Non-pigmented ciliary epithelial cell (primary cell): Measurements from ENCODE around the gene ACSS2.

Source experiments
- DNase-seq: peaks from one replicate; pipeline ENCODE4 v3.0.0-alpha.2; 2010; ENCODE audit warnings: low read depth

Gene ACSS2

DNA sequence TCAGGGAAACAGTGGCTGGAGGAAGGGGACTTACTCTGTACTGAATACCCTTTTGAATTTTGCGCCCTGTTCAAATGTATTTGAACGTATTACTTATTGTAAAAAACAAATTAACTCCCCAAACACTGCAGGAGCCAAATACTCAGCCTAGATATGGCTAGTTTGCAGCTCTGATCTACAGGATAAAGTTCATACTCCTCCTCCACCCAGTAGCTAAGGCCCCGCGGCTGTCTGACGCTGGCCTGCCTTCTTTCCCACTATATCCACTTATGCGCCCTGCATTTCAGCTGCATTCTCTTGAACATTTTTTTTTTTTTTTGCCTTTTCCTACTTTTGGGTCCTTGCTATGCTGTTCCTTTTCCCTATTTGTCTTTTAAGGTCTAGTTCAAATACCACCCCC lies 72.7 kb downstream of the ACSS2 start:
- DNase-seq: no peak

DNA sequence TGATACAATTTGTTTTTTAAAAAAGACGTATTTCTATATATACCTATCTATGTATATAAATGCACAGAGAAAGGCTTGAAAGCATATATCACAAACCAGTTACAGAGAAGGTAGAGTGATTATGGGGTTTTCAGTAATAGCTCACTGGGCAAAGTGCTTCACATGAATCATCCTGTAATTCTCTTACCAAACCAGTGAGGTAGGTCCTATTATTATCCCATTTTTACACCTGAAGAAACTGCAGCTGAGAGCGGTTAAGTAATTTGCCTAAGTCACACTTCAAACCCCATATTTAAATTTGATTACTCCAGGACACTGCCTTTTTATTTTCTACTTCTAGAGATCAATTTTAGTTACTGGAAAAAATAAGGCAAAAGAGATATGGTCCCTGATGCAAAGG lies 74.8 kb downstream of the ACSS2 start:
- DNase-seq: no peak

DNA sequence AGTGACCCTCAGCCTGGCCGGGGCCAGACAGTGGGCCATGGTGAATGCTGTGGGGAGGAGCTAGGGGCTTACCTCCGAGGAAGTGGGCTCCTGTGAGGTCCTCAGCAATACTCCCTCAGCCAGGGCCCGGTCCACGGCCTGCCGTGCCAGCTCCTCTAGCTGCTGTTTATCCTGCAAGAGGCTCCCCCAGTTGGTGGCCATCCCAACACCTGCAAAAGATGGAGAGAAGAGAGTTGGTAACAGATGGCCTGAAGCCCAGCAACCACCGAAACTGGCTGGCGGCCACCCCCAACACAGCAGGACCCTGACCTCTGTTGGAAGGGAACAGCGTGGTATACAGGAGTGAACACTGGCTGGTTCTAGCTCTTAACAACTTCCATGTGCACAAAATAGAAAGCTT lies 75.2 kb downstream of the ACSS2 start:
- DNase-seq: no peak

DNA sequence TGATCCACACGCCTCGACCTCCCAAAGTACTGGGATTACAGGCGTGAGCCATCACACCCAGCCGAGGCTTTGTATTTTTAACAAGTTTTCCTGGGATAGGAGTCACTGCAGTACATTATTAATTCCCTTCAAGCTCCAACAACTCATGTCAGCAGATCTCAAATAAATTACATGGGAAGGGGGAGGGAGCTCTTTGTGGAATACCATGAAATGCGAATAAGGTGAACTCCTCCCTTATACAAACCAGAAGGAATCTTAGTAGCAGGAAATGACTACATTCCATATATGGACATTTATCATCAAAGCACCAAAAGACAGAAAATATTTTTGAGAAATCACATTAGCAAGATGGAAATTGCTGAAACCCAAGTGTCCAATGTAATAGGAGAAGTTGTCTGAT lies 76.3 kb downstream of the ACSS2 start:
- no peak for DNase-seq

DNA sequence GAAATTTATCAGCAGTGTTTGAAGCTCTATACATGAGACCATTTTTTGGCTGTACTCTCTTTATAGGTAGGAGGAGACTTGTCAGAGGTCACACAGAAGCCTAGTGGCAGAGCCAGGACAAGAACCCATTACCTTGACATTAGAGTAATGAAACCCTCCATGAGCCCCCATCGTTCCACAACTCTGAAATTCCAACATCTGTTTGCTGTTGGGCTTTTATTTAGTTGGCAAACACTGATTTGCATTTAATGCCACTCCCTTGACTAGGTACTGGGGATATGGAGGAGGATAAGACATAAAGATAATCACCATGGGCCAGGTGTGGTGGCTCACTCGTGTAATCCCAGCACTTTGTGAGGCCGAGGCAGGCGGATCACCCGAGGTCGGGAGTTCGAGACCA lies 77.5 kb downstream of the ACSS2 start:
- no peak for DNase-seq

DNA sequence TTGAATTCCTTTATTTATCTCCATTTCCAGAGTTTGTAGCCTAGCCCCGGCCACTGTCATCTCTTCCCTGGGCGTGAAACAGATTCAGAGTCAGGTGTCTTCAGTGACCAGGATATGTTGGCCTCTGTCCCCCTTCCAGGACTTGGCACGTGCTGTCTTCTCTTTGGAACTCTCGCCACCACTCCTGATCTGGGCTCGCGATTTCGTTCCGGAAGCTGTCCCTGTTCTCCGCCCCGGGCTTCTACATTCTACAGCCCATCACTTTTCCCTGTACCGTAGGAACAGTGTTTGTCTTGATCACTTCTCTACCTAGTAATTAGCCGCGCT lies 78.5 kb downstream of the ACSS2 start:
- DNase-seq: no peak

DNA sequence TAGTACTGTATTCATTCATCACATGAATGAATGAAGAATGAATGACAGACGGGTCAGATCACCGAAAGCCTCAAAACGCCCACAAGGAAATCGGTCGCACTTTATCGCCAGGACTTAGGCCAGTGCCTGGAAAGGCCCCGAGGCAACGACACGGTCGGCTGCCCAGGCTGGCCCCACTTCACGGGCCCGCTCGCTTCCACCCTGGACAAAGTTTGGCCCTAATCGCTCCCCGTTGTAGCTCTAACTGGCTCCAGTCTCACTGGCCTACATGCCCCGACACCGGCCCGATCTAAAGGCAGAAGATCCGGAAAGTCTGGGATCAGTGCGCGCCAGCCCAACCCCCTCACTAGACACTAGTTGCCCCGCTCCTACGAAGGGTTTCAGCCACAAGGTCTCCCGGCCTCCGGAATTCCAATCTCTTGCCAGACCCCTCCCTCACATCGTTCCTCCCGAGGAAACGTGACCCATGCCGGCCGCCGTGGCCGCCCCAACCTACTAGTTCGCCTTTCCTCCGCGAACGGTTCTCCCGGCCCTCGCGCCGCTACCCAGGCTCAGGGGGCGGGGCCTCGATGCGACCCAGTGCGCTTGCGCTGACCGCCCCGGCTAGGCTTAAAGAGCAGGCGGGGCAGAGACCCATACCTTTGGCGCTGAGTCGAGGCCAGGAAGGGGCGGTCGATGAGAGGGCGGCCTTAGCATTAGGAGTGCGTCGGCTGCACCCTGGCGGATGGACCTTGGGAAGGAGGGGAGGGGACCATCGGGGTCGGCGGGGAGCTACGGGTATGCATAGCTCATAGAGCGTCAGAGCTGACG lies 79.0 kb downstream of the ACSS2 start, which contains the start of the genes GSS and MYH7B:
GSS (minus strand) TSS at position 576 of the 810 bp plus-strand sequence. CDS start 3,954 bp downstream, outside the sequence.
MYH7B (plus strand) TSS at position 638 of the 810 bp plus-strand sequence. CDS start 22,138 bp downstream, outside the sequence.
- DNase-seq: peak; percentile 48

DNA sequence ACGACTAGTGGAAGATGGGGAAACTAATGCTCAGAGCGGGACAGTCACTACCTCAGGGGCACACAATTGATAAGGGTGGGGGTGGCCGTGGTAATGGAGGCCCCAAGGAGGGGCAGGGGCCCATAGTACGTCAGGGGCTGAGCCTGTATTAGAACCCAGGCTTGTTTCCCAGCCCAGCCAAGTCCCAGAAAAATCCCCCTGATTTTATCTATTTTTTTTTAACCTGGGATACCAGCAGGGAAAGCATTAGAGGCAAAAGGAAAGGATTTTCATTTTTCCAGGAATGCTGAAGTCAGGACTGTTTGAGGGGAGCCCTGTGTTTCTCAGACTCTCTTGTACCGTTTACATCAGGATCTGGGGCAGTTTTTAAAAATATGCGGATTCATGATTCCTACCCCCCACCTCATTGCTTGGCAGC lies 79.6 kb downstream of the ACSS2 start:
- DNase-seq: no peak

DNA sequence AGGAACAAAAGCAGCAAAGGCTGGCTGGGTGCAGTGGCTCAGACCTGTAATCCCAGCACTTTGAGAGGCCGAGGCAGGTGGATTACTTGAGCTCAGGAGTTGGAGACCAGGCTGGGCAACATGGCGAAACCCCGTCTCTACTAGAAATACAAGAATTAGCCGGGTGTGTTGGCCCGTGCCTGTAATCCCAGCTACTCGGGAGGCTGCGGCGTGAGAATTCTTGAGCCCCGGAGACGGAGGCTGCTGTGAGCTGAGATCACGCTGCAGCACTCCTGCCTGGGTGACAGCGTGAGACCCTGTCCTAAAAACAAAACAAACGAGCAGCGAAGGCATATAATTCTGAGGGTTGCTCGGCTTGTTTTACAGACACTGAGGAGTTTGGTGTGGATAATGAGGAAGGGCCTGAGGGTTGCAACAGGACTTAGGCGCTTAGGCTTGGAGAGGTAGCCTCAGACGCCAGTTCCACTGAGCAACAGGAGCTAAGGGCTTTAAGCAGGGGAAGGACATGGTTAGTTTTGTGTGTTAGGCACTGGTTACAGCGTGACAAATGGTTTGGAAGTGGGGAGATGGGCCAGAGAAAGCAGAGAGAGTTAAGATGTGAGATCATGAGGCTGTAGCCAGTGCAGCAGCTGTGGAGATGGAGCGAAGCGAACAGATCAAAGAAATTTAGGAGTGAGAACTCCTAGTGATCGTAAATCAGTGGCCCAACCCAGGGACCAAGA lies 80.5 kb downstream of the ACSS2 start:
- DNase-seq: no peak

DNA sequence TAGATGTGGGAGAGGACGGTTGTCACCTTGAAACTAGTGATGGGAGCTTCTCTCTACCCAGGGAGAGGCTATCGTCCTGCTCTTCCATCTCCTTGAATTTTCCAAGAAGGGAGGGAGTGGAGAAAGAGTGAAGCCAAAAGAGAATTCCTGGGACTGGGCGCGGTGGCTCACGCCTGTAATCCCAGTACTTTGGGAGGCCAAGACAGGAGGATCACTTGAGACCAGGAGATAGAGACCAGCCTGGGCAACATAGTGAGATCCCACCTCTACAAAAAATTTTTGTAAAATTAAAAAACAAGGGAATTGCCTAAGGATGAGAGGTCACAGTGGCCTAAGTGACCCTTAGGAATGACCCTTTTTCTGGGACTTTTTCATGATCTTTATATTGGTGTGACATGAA lies 88.1 kb downstream of the ACSS2 start:
- DNase-seq: no peak

DNA sequence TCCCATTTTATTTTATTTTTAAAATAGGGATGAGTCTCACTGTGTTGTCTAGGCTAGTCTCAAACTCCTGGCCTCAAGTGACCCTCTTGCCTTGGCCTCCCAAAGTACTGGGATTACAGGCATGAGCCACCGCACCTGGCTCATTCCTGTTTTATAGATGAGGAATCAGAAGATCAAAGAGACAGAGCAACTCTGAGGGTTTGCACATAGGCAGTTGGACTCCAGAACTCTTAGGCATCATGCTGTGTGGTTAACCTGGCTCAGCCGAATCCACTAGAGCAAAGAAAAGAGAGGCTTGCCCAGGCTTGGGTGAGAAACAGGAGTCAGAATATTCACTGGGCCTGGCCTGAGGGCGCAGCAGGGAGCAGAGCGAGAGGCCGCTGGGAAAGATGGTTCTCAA lies 88.6 kb downstream of the ACSS2 start:
- no peak for DNase-seq

DNA sequence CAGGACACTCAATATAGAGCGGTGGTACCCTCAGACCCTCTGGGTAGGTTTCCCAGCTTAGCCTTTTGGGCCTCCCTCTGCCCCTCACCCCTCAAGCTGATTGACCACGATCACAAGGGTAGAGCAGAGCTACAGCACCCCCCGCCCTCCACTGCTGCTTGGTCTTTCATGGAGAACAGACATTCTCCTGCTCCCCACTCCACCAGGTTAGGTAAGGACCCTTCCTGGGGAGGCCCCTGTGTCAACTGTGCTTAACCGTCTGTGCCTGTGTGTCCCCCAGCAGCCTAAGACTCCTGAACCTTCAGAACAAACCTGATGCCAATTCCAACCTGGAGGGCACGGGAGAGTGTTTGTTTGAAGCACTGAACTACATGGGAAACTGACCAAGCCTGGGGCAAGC lies 91.0 kb downstream of the ACSS2 start:
- no peak for DNase-seq

DNA sequence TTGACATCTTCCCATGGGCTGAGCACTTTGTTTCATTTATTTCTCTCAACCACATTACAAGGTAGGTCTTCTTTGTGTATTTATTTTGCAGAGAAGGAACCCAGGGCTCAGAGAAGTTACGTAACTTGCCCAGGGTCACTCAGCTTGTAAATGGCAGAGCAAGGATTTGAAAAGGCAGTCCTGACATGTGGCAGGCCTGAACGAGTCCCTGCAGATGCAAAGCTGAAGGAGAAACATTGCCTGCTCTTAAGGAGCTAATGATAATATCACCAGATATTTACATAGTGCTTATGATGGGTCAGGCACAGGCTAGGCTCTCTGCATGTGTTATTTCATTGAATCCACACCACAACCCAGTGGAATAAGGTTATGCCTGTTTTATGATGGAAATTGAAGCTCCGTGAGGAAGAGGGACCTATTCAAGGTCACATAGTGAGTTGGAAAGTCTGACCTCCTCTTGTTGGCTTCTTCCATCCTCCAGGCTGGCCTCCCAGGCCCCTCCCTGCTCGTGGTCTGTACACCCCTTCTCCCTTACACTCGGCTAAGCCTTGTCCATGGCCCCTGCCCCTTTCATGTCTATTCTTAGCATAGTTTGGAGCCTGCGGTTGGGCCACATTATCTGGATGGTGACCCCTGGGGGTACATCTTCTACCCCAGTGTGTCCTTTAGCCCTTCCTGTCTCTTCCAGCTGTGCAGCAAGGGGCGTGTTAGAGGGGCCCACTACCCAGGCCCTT lies 91.8 kb downstream of the ACSS2 start:
- DNase-seq: no peak

DNA sequence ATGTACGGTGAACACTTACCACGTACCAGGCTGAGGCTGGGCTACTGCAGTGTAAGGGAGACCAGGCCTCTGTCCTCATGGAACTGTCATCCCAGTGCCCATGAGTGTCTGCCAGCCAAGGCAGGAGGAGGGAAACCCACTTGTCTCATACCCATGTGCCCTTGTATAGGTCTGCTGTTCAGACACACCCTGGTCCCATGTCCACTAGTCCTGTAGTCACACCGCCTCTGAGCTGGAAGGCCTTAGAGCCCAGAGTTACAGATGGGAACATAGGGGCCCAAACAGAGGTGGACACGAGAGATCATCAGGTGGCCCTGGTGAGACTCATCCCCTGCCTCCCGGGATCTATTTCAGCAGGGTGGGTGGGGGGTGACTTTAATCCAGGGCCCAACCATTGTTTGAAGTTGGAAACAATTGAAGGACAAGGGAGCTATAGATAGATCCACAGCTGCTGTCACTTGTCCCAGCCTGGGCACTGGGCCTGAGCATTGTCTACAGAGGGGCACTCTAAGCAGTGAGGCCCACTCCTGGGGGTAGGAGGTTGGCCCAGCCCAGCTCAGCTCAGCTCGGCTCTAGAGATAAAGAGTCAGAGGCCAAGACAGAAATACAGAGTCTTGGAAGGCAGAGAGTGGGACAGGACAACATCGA lies 93.9 kb downstream of the ACSS2 start:
- no peak for DNase-seq

DNA sequence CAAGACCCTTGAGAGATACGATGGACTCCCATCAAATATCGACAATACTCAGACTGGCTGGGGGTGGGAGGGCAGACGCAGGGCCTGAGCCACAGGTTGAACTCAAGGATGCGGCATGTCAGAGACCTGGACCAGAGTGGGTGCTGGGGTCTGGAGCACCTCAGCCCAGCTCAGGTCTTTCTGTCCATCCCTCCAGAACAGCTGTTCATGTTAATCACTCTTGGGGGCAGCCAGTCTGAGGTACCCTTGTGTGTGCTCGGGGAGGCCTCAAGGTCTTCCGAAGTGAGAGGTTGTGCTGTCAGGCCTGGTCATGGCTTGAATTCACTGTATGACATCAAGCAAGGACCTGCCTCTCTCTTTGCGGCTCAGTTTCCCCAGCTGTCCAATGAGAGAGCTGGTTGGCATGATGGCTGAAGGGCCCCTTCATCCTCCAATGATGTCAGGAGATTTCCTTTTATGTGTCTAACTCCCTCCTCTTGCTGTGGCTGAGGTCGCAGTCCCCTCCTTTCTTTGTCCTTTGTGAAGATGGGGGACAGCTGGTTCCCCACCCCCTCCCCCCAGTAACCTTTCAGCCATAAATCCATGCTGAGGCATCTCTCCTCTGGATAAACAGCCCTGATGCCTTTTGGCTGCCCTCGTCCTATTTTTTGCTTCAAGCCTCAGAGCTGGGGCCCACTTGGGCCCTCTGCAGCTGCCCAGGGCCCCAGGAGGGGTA lies 94.6 kb downstream of the ACSS2 start:
- DNase-seq: no peak

DNA sequence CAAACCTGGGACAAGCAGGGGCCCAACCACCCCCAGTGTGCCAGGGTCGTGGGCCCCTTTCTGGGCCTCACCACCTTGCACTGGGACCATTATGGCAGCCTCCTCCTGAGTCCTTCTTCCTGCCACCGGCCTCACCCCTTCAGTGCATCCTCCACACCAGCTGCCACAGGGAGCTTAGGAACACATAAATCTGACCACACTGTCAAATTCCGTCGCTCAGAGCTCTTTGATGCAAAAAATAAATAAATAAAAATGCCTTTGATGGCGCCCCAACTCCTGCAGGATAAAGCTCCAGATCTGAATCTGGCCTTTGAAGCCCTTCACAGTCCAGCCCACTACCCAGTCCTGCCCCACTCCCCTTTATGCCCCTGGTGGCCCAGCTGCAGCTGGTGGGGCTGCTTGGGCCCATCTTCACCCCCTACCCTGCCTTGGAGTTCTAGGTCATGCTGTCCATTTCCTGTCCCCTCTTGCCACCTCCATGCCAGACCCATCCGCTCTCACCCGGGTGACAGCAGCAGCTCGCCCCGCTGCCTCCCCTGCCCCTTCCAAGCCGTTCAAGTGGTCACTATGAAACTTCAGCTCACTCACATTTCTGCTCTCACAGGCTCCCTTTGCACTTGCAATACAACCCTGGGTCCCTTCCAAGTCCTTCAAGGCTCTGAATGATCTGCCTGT lies 95.3 kb downstream of the ACSS2 start:
- no peak for DNase-seq

DNA sequence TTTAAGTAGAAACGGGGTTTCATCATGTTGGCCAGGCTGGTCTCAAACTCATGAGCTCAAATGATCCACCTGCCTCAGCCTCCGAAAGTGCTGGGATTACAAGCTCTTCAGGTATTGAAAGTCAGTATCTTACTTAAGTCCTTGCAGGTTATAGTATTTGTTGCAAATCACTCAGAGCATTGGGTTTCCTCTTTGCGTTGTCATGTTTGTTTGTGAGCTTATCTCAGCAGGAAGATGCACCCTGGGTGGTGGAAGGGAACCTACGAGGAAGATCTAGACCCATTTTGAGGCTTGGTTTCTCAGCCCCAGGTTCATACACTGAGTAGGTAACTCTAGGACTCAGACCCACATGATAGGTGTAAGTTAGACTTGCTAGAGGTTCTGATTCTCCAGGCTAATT lies 97.8 kb downstream of the ACSS2 start:
- no peak for DNase-seq

DNA sequence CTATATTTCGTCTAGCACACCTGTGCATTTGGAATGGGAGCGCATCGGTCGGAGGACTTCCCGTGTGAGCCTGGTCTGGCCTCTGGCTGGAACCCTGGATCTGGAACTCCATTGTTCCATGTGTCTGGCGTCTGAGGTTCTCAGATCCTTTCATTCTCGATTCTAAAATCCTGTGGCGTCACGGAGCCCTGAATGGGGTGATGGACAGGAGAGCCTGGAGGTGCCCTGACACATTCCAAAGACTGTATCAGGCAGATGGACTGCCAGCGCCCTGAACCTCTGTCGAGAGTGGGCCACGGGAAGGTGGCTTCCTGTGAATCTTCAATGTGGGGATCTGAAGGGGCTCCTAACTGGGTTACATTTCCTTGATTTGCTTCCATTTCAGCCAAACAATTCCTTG lies 99.9 kb downstream of the ACSS2 start:
- DNase-seq: no peak
